Endothelial cell of umbilical vein (primary cell): Measurements from ENCODE around the gene MACROD2. TPM values are rescaled to one million over a fixed set of nuclear protein-coding genes. Genes with fewer than 3 reads are reported as not detected.

Experiments
- BruUV-seq: library from RNA; stranded (reverse); fragments of 400-500 nt; replicated peaks from 2 replicates; lab custom pipeline; 2021; lab: Mats Ljungman, UMichigan
- CTCF ChIA-PET: fragments of 300-600, 350-600 bp; sonication (Branson Sonifier 250); formaldehyde crosslinking; loops from one replicate; lab custom pipeline; 2021; ENCODE audit warnings: antibody characterized with exemption, inconsistent platforms; lab: Charles Lee
- POLR2A ChIA-PET: fragments of 300-600, 350-600 bp; sonication (Branson Sonifier 250); formaldehyde crosslinking; loops from one replicate; lab custom pipeline; 2021; ENCODE audit warnings: antibody characterized with exemption, inconsistent platforms; lab: Charles Lee
- DNase-seq: peaks from one replicate; pipeline ENCODE4 v3.0.0-alpha.2; 2011; ENCODE audit warnings: low read depth, low spot score
- FAIRE-seq: peaks from 2 replicates; lab custom pipeline; 2011; peaks lifted over from hg19 to GRCh38; lab: Jason Lieb, UNC
- H2AFZ ChIP-seq: 2 replicates; pipeline ENCODE4 v1.6.0; 2012; ENCODE audit warnings: low read depth, low read length, control low read depth, inconsistent platforms
- H3K27ac ChIP-seq: 2 replicates; pipeline ENCODE4 v1.5.1; 2011; ENCODE audit warnings: low read depth, mild to moderate bottlenecking, control low read depth, low read length, moderate library complexity; ENCODE audit not compliant: insufficient read depth
- H3K27me3 ChIP-seq, 2 experiments: 2 replicates each; pipeline versions ENCODE4 v1.6.0 to v1.6.1; 2011; ENCODE audit warnings: low read length in 2 of 2, mixed read lengths in 1 of 2; ENCODE audit not compliant: control insufficient read depth in 2 of 2, insufficient read depth in 2 of 2
- H3K36me3 ChIP-seq, 2 experiments: 2 replicates in 1 of 2; 3 replicates in 1 of 2; pipeline ENCODE4 v1.5.1; 2011; ENCODE audit warnings: low read length in 2 of 2, mild to moderate bottlenecking in 1 of 2, moderate library complexity in 1 of 2; ENCODE audit not compliant: control insufficient read depth in 2 of 2, insufficient read depth in 2 of 2; ENCODE audit errors: extremely low read depth in 1 of 2
- H3K4me1 ChIP-seq: 3 replicates; pipeline ENCODE4 v1.5.1; 2011; ENCODE audit warnings: mild to moderate bottlenecking, low read length; ENCODE audit not compliant: control insufficient read depth, insufficient read depth; ENCODE audit errors: extremely low read depth
- H3K4me2 ChIP-seq: 2 replicates; pipeline ENCODE4 v1.6.1; 2011; ENCODE audit warnings: low read length, control low read depth, mixed read lengths; ENCODE audit not compliant: insufficient read depth
- H3K4me3 ChIP-seq, 3 experiments: fragments of 200-600 bp in 1 of 3; sonication (generic), shearing (Covaris generic) in 1 of 3; replicated peaks in 1 of 3; 2 replicates each; pipeline ENCODE4 v1.5.1; 2011 to 2016; ENCODE audit warnings: control low read depth in 3 of 3, low read length in 3 of 3, mild to moderate bottlenecking in 2 of 3, inconsistent platforms in 1 of 3, low read depth in 1 of 3, moderate library complexity in 1 of 3; ENCODE audit not compliant: insufficient read depth in 1 of 3
- H3K79me2 ChIP-seq: 2 replicates; pipeline ENCODE4 v1.6.0; 2012; ENCODE audit warnings: low read length, inconsistent platforms; ENCODE audit not compliant: control insufficient read depth, insufficient read depth
- H3K9ac ChIP-seq: replicated peaks from 2 replicates; pipeline ENCODE3; 2011; ENCODE audit warnings: low read length, control low read depth; ENCODE audit not compliant: insufficient read depth; ENCODE audit errors: extremely low read depth
- H3K9me1 ChIP-seq: replicated peaks from 3 replicates; pipeline ENCODE4 v1.6.0; 2011; ENCODE audit warnings: mild to moderate bottlenecking, low read length; ENCODE audit not compliant: control insufficient read depth, insufficient read depth; ENCODE audit errors: extremely low read depth
- H3K9me3 ChIP-seq: replicated peaks from 2 replicates; pipeline ENCODE4 v1.5.1; 2012; ENCODE audit warnings: low read length, inconsistent platforms; ENCODE audit not compliant: control insufficient read depth, insufficient read depth
- H4K20me1 ChIP-seq: replicated peaks from 2 replicates; pipeline ENCODE3; 2011; ENCODE audit warnings: mild to moderate bottlenecking, low read length; ENCODE audit not compliant: control insufficient read depth, insufficient read depth; ENCODE audit errors: extremely low read depth
- CTCF ChIP-seq, 2 donors: IDR thresholded peaks; 1 replicate in 1 of 2; 2 replicates in 1 of 2; pipeline ENCODE4 v1.5.1; 2011; ENCODE audit warnings: low read length in 2 of 2, mild to moderate bottlenecking in 2 of 2, moderate library complexity in 2 of 2, control low read depth in 1 of 2, inconsistent platforms in 1 of 2, low read depth in 1 of 2; ENCODE audit not compliant: insufficient read depth in 1 of 2; ENCODE audit errors: extremely low read depth in 1 of 2
- EZH2 ChIP-seq: IDR thresholded peaks from 2 replicates; pipeline ENCODE4 v1.6.1; 2012; ENCODE audit warnings: borderline replicate concordance, low read depth, mild to moderate bottlenecking, moderate library complexity, low read length, inconsistent platforms; ENCODE audit not compliant: severe bottlenecking
- FOS ChIP-seq: IDR thresholded peaks from 2 replicates; pipeline ENCODE4 v1.6.1; 2011; ENCODE audit warnings: mild to moderate bottlenecking, low read length, moderate library complexity, borderline replicate concordance; ENCODE audit not compliant: insufficient read depth
- GATA2 ChIP-seq: IDR thresholded peaks from 2 replicates; pipeline ENCODE4 v1.7.0; 2011; ENCODE audit warnings: low read depth, mild to moderate bottlenecking, moderate library complexity, mixed read lengths, low read length; ENCODE audit not compliant: insufficient read length, insufficient read depth
- JUN ChIP-seq: IDR thresholded peaks from 2 replicates; pipeline ENCODE4 v1.6.1; 2011; ENCODE audit warnings: borderline replicate concordance, low read depth; ENCODE audit not compliant: insufficient read length, insufficient read depth
- MYC ChIP-seq: IDR thresholded peaks from one replicate; pipeline ENCODE4 v1.6.1; 2011; ENCODE audit warnings: mild to moderate bottlenecking, low read depth, low read length
- POLR2A ChIP-seq: IDR thresholded peaks from 2 replicates; pipeline ENCODE4 v1.6.1; 2012; ENCODE audit warnings: low read depth, mild to moderate bottlenecking, control low read depth, low read length
- POLR2AphosphoS5 ChIP-seq: IDR thresholded peaks from 2 replicates; pipeline ENCODE4 v1.6.1; 2012; ENCODE audit warnings: low read depth, mild to moderate bottlenecking, control low read depth, low read length, moderate library complexity; ENCODE audit not compliant: insufficient read depth
- dilution Hi-C: fragments of 300-500 bp; cut with MboI; formaldehyde crosslinking; loops from one replicate; pipeline ENCODE4 v1.15.0; 2019; ENCODE audit warnings: low sequenced_read_pairs; ENCODE audit not compliant: extremely low pct_ligation_motif_present
- intact Hi-C: fragments of 100-400 bp; cut with micrococcal nuclease; formaldehyde crosslinking; loops from one replicate; pipeline ENCODE4 v1.10.0; 2022
- polyA plus RNA-seq, 4 experiments: library from polyadenylated mRNA; depleted of rRNA in 3 of 4; stranded (reverse) in 3 of 4; unstranded in 1 of 4; fragments of >200 nt; gene quantifications; 2 replicates each; pipeline versions ENCODE4 v1.2.1 to v1.2.3, GENCODE V29; 2011 to 2012; ENCODE audit warnings: missing spikeins in 1 of 4
- total RNA-seq: library from RNA; stranded (reverse); gene quantifications from 2 replicates; pipeline ENCODE4 v1.2.3, GENCODE V29; 2021
- TF ChIP-seq, protein P1 (sequence below): IDR thresholded peaks from 2 replicates; pipeline ENCODE4 v1.6.1; 2011; ENCODE audit not compliant: insufficient read depth, insufficient read length

Gene MACROD2
- total and polyA plus RNA-seq, 2 donors (not counting 3 experiments of a cell fraction or from before 2014, with no cell fraction given) = 0.11 to 0.73 TPM

GRCh38 chr20:14824996-14825395 is 829.7 kb downstream of the MACROD2 start:
- no peak for FAIRE-seq
- no peak overlapping the region for H2AFZ ChIP-seq
- POLR2A ChIA-PET = no interaction called here

More at GRCh38 chr20:14824996-14825395, 829.7 kb downstream of the MACROD2 start:
- peaks cover 0 to 4% of the 10 kb centered on the region in 2 experiments for H3K27me3 ChIP-seq
- H3K4me1 ChIP-seq = no peaks in the 10 kb centered on the region
- H3K36me3 ChIP-seq = no peaks in the 10 kb centered on the region
- H3K27ac ChIP-seq = no peak overlapping the region
- intact Hi-C loops = no loop called here
- CTCF ChIA-PET = interaction anchor here (1.7 kb wide), 1 partner anchor 488 kb away, joined by 4 read pairs; the partner anchor contains the start of gene FLRT3
- H4K20me1 ChIP-seq = no peaks in the 10 kb centered on the region
- H3K4me2 ChIP-seq = no peak overlapping the region
- no peaks in the 10 kb centered on the region for H3K9me3 ChIP-seq
- no peaks in the 10 kb centered on the region for H3K79me2 ChIP-seq
- BruUV-seq = no TSS peak
- no peaks in the 10 kb centered on the region for H3K9me1 ChIP-seq
- H3K9ac ChIP-seq = no peak overlapping the region
- dilution Hi-C loops = no loop called here
- no peak for TF ChIP-seq POLR2A
- no peak for TF ChIP-seq JUN
- TF ChIP-seq GATA2 = no peak
- TF ChIP-seq CTCF (IDR thresholded peaks at IDR 0.05; ENCODE audit: extremely low read depth in 1 of 2, insufficient read depth in 1 of 2, low read depth in 1 of 2, low read length in 2 of 2) = no peak
- no peak for TF ChIP-seq POLR2AphosphoS5
- TF ChIP-seq FOS = no peak
- no peak for TF ChIP-seq EZH2
- TF ChIP-seq MYC = no peak
- TF ChIP-seq, protein P1, sequence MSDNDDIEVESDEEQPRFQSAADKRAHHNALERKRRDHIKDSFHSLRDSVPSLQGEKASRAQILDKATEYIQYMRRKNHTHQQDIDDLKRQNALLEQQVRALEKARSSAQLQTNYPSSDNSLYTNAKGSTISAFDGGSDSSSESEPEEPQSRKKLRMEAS = no peak
- no peak overlapping the region for H3K4me3 ChIP-seq
- no peak for DNase-seq
